H1 (cell line): ENCODE results near the gene SCGB2B2. TPM values are rescaled to one million over a fixed set of nuclear protein-coding genes. Genes with fewer than 3 reads are reported as not detected.

Experiments
- CTCF ChIA-PET: fragments of 300-600 bp; sonication (Branson Sonifier 250); formaldehyde crosslinking; loops from one replicate; lab custom pipeline; 2021; ENCODE audit not compliant: partially characterized antibody; lab: Charles Lee
- POLR2A ChIA-PET: fragments of 300-600 bp; sonication (Branson Sonifier 250); formaldehyde crosslinking; loops from one replicate; lab custom pipeline; 2021; ENCODE audit warnings: inconsistent platforms; ENCODE audit not compliant: partially characterized antibody; lab: Charles Lee
- DNase-seq, 2 experiments: peaks; one replicate each; pipeline versions ENCODE4 v3.0.0 to v3.0.0-alpha.2; 2010 to 2022; ENCODE audit warnings: low spot score in 2 of 2, low read depth in 1 of 2, mixed read lengths in 1 of 2
- FAIRE-seq: peaks from 2 replicates; lab custom pipeline; 2011; peaks lifted over from hg19 to GRCh38; lab: Jason Lieb, UNC
- H2AFZ ChIP-seq: 2 replicates; pipeline ENCODE4 v1.8.1; 2012; ENCODE audit warnings: low read length, inconsistent platforms
- H2AK5ac ChIP-seq: 2 replicates; pipeline ENCODE4 v1.6.1; 2013; ENCODE audit warnings: low read depth, low read length
- H2BK120ac ChIP-seq: replicated peaks from 2 replicates; pipeline ENCODE3; 2013; ENCODE audit warnings: low read depth, low read length, inconsistent platforms
- H2BK12ac ChIP-seq: 2 replicates; pipeline ENCODE4 v1.6.1; 2013; ENCODE audit warnings: low read depth, low read length
- H2BK15ac ChIP-seq: 2 replicates; pipeline ENCODE4 v1.6.1; 2013; ENCODE audit warnings: low read length
- H2BK20ac ChIP-seq: 2 replicates; pipeline ENCODE4 v1.6.1; 2013; ENCODE audit warnings: low read length
- H2BK5ac ChIP-seq: 2 replicates; pipeline ENCODE4 v1.6.1; 2013; ENCODE audit warnings: low read depth, low read length
- H3K14ac ChIP-seq: 2 replicates; pipeline ENCODE4 v1.6.1; 2013; ENCODE audit warnings: inconsistent platforms; ENCODE audit not compliant: insufficient read length
- H3K18ac ChIP-seq: 2 replicates; pipeline ENCODE4 v1.6.1; 2013; ENCODE audit warnings: low read length; ENCODE audit errors: extremely low read depth
- H3K23ac ChIP-seq: 2 replicates; pipeline ENCODE4 v1.6.1; 2013; ENCODE audit warnings: inconsistent platforms; ENCODE audit not compliant: insufficient read length
- H3K23me2 ChIP-seq: 2 replicates; pipeline ENCODE4 v1.6.1; 2013; ENCODE audit warnings: low read depth, low read length
- H3K27ac ChIP-seq: 2 replicates; pipeline ENCODE4 v1.6.1; 2011; ENCODE audit warnings: low read depth, low read length, inconsistent platforms
- H3K27me3 ChIP-seq, 4 experiments: replicated peaks in 1 of 4; 1 replicate in 1 of 4; 2 replicates in 3 of 4; pipeline versions ENCODE4 v1.6.1 to v1.8.1; 2011 to 2013; ENCODE audit warnings: low read length in 3 of 4, mild to moderate bottlenecking in 3 of 4, inconsistent platforms in 2 of 4, mixed read lengths in 2 of 4, moderate library complexity in 1 of 4; ENCODE audit not compliant: control insufficient read depth in 3 of 4, insufficient read depth in 3 of 4; ENCODE audit errors: extremely low read depth in 1 of 4
- H3K36me3 ChIP-seq, 4 experiments: 2 replicates each; pipeline versions ENCODE4 v1.6.1 to v1.8.1; 2011 to 2013; ENCODE audit warnings: mild to moderate bottlenecking in 4 of 4, low read length in 3 of 4, moderate library complexity in 2 of 4, control low read depth in 1 of 4, inconsistent platforms in 1 of 4; ENCODE audit not compliant: insufficient read depth in 4 of 4, control insufficient read depth in 2 of 4
- H3K4ac ChIP-seq: replicated peaks from 2 replicates; pipeline ENCODE3; 2013; ENCODE audit warnings: low read length, low read depth, mixed read lengths, inconsistent platforms; ENCODE audit not compliant: insufficient read length
- H3K4me1 ChIP-seq, 4 experiments: replicated peaks in 1 of 4; 1 replicate in 1 of 4; 2 replicates in 3 of 4; pipeline versions ENCODE4 v1.6.1 to v1.8.1; 2011 to 2013; ENCODE audit warnings: low read length in 3 of 4, inconsistent platforms in 2 of 4, mixed read lengths in 1 of 4; ENCODE audit not compliant: insufficient read depth in 4 of 4, control insufficient read depth in 3 of 4
- H3K4me2 ChIP-seq, 2 experiments: 2 replicates each; pipeline versions ENCODE4 v1.6.1 to v1.8.1; 2011 to 2013; ENCODE audit warnings: low read depth in 2 of 2, low read length in 2 of 2, control low read depth in 1 of 2, inconsistent platforms in 1 of 2, mild to moderate bottlenecking in 1 of 2; ENCODE audit not compliant: insufficient read depth in 1 of 2
- H3K4me3 ChIP-seq, 4 experiments: fragments of 200-600, 300-600 bp in 1 of 4; sonication (generic), shearing (Covaris generic), sonication (Bioruptor Twin) in 1 of 4; 2 replicates each; pipeline versions ENCODE4 v1.5.1 to v1.8.1; 2011 to 2016; ENCODE audit warnings: low read length in 4 of 4, low read depth in 3 of 4, control low read depth in 2 of 4, inconsistent platforms in 2 of 4, mild to moderate bottlenecking in 2 of 4, mixed read lengths in 1 of 4, moderate library complexity in 1 of 4; ENCODE audit not compliant: insufficient read depth in 2 of 4; ENCODE audit errors: extremely low read depth in 1 of 4
- H3K56ac ChIP-seq: replicated peaks from 2 replicates; pipeline ENCODE3; 2013; ENCODE audit warnings: low read depth, mild to moderate bottlenecking, mixed read lengths, low read length, inconsistent platforms; ENCODE audit not compliant: insufficient read length
- H3K79me1 ChIP-seq: 2 replicates; pipeline ENCODE4 v1.6.1; 2013; ENCODE audit warnings: low read depth, low read length, control low read depth
- H3K79me2 ChIP-seq, 2 experiments: 2 replicates each; pipeline versions ENCODE4 v1.6.1 to v1.8.1; 2012 to 2013; ENCODE audit warnings: low read length in 2 of 2, mild to moderate bottlenecking in 2 of 2, inconsistent platforms in 1 of 2; ENCODE audit not compliant: insufficient read depth in 2 of 2, control insufficient read depth in 1 of 2
- H3K9ac ChIP-seq, 4 experiments: replicated peaks in 1 of 4; 1 replicate in 1 of 4; 2 replicates in 3 of 4; pipeline versions ENCODE4 v1.6.1 to v1.8.1; 2011 to 2013; ENCODE audit warnings: low read depth in 3 of 4, low read length in 3 of 4, control low read depth in 2 of 4, mild to moderate bottlenecking in 2 of 4, moderate library complexity in 2 of 4, inconsistent platforms in 1 of 4; ENCODE audit errors: extremely low read depth in 1 of 4
- H3K9me3 ChIP-seq, 2 experiments: 2 replicates each; pipeline versions ENCODE4 v1.6.1 to v1.8.1; 2012 to 2013; ENCODE audit warnings: mild to moderate bottlenecking in 2 of 2, moderate library complexity in 2 of 2, control low read depth in 1 of 2, inconsistent platforms in 1 of 2, low read depth in 1 of 2, low read length in 1 of 2, mixed read lengths in 1 of 2; ENCODE audit not compliant: insufficient read depth in 2 of 2
- H4K20me1 ChIP-seq, 2 experiments: replicated peaks in 1 of 2; 2 replicates each; pipeline versions ENCODE3 to v1.8.1; 2011 to 2013; ENCODE audit warnings: inconsistent platforms in 2 of 2, low read length in 2 of 2, mild to moderate bottlenecking in 1 of 2; ENCODE audit not compliant: insufficient read depth in 2 of 2, control insufficient read depth in 1 of 2
- H4K5ac ChIP-seq: 2 replicates; pipeline ENCODE4 v1.6.1; 2013; ENCODE audit warnings: low read length, low read depth, mixed read lengths, inconsistent platforms; ENCODE audit not compliant: insufficient read length
- H4K8ac ChIP-seq: 2 replicates; pipeline ENCODE4 v1.8.0; 2013; ENCODE audit warnings: mild to moderate bottlenecking, moderate library complexity, low read length, inconsistent platforms; ENCODE audit not compliant: insufficient read depth; ENCODE audit errors: extremely low read depth
- H4K91ac ChIP-seq: replicated peaks from 2 replicates; pipeline ENCODE3; 2013; ENCODE audit warnings: low read length, mixed read lengths, inconsistent platforms; ENCODE audit not compliant: insufficient read length
- CHD1 ChIP-seq: IDR thresholded peaks from 2 replicates; pipeline ENCODE4 v1.6.1; 2012; ENCODE audit warnings: low read depth, low read length, improper control_type of control experiment
- EP300 ChIP-seq, 2 experiments: IDR thresholded peaks; 1 replicate in 1 of 2; 2 replicates in 1 of 2; pipeline ENCODE4 v1.6.1; 2011 to 2012; ENCODE audit warnings: low read depth in 2 of 2, low read length in 2 of 2, mild to moderate bottlenecking in 2 of 2, borderline replicate concordance in 1 of 2, inconsistent platforms in 1 of 2, moderate library complexity in 1 of 2
- EZH2 ChIP-seq: fragments of 200-600 bp; sonication (generic); IDR thresholded peaks from 2 replicates; pipeline ENCODE4 v1.7.1; 2012; ENCODE audit warnings: low read depth, mild to moderate bottlenecking, moderate library complexity, low read length, inconsistent platforms; ENCODE audit not compliant: severe bottlenecking
- GABPA ChIP-seq: IDR thresholded peaks from 2 replicates; pipeline ENCODE4 v1.6.1; 2011; ENCODE audit warnings: mild to moderate bottlenecking, low read length, moderate library complexity, borderline replicate concordance; ENCODE audit not compliant: insufficient read depth
- HDAC2 ChIP-seq, 2 experiments: fragments of 300-600 bp in 1 of 2; sonication (generic) in 1 of 2; IDR thresholded peaks; 2 replicates each; pipeline ENCODE4 v1.6.1; 2011 to 2012; ENCODE audit warnings: low read depth in 2 of 2, low read length in 2 of 2, mild to moderate bottlenecking in 2 of 2, moderate library complexity in 2 of 2, borderline replicate concordance in 1 of 2, inconsistent platforms in 1 of 2
- HDAC6 ChIP-seq: IDR thresholded peaks from one replicate; pipeline ENCODE4 v1.7.1; 2012; ENCODE audit warnings: low read depth, mild to moderate bottlenecking, inconsistent platforms, low read length, moderate library complexity
- NANOG ChIP-seq: IDR thresholded peaks from 2 replicates; pipeline ENCODE4 v1.6.1; 2011; ENCODE audit warnings: low read length, low read depth, mild to moderate bottlenecking, inconsistent platforms; ENCODE audit not compliant: insufficient read depth, poor library complexity, severe bottlenecking
- NRF1 ChIP-seq: IDR thresholded peaks from 2 replicates; pipeline ENCODE4 v1.6.1; 2011; ENCODE audit warnings: mild to moderate bottlenecking, low read depth, low read length, improper control_type of control experiment
- POLR2A ChIP-seq, 2 experiments: IDR thresholded peaks; 1 replicate in 1 of 2; 2 replicates in 1 of 2; pipeline ENCODE4 v1.6.1; 2011; ENCODE audit warnings: low read depth in 2 of 2, low read length in 2 of 2, mild to moderate bottlenecking in 2 of 2; ENCODE audit errors: control extremely low read depth in 1 of 2
- RNF2 ChIP-seq: fragments of 200-900, 300-1000 bp; sonication (generic); IDR thresholded peaks from 2 replicates; pipeline ENCODE4 v1.7.1; 2016; ENCODE audit warnings: borderline replicate concordance, low read depth, mild to moderate bottlenecking, antibody characterized with exemption, low read length; ENCODE audit not compliant: poor library complexity, severe bottlenecking; ENCODE audit errors: missing control alignments
- SIX5 ChIP-seq: IDR thresholded peaks from 2 replicates; pipeline ENCODE4 v1.6.1; 2011; ENCODE audit warnings: mild to moderate bottlenecking, low read depth, low read length
- TCF12 ChIP-seq: IDR thresholded peaks from 2 replicates; pipeline ENCODE4 v1.6.1; 2011; ENCODE audit warnings: low read depth, mild to moderate bottlenecking, low read length
- WGBS, 2 experiments: shearing (Covaris generic) in 1 of 2; methylation state at CpG; one replicate each; pipeline versions ENCODE4 v1.1.6 to v1.1.7; 2013 to 2015; ENCODE audit warnings: low lambda C conversion rate in 2 of 2, mixed read lengths in 2 of 2, inconsistent platforms in 1 of 2, low coverage in 1 of 2, missing lambda C conversion rate in 1 of 2; ENCODE audit not compliant: insufficient replicate concordance in 2 of 2, insufficient coverage in 1 of 2, insufficient read length in 1 of 2; ENCODE audit errors: extremely low coverage in 1 of 2, missing lambda C conversion rate in 1 of 2; 5-methylcytosine and 5-hydroxymethylcytosine counted together
- polyA plus RNA-seq, 7 experiments: library from polyadenylated mRNA; depleted of rRNA in 3 of 7; stranded (reverse) in 5 of 7; unstranded in 2 of 7; fragments of >200 nt in 5 of 7; fragments of 200-250 nt in 2 of 7; gene quantifications; 1 replicate in 5 of 7; 2 replicates in 1 of 7; 4 replicates in 1 of 7; pipeline versions ENCODE4 v1.2.1 to v1.2.3, GENCODE V29; 2011 to 2013; ENCODE audit warnings: missing spikeins in 2 of 7, mixed read lengths in 2 of 7
- total RNA-seq: library from RNA; stranded (reverse); fragmentation: NEBNext Ultra II Directional; extraction: Animal tissue kit (Norgen Biotek cat#: 25700); gene quantifications from 2 replicates; pipeline ENCODE4 v1.2.1, GENCODE V29; 2021

SCGB2B2 gene
- total and polyA plus RNA-seq, 2 of the 8 experiments (the other 6 are each of a cell fraction or from before 2014, with no cell fraction given), result 0.09 TPM; not detected in 1

DNA sequence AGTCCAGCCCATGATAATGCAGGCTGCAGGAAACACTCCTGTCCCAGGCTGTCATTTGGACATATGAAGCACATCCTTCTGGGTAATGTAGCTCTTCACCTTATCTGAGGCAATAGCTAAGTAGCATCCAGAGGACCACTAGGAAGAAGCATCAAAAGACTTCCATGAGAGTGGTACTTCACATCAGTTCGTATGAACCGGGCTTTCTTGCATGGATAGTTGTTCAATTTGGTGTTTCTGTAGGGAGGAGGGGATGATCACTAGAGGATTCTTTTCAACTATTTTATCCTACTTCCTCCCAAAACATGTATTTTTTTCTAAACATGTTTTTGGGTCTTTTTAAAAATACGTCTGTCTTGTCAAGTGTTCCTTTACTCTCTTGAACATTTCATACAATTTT lies 13.4 kb upstream of the SCGB2B2 start:
- H3K14ac ChIP-seq, result no peak overlapping the region
- no peak overlapping the region for H2BK12ac ChIP-seq
- no peaks in the 10 kb centered on the region for H3K4me1 ChIP-seq
- H3K4me3 ChIP-seq, result no peak overlapping the region
- no peaks in the 10 kb centered on the region for H4K20me1 ChIP-seq
- no peak for FAIRE-seq
- no peak overlapping the region for H2AK5ac ChIP-seq
- no peaks in the 10 kb centered on the region for H3K79me2 ChIP-seq
- POLR2A ChIA-PET, result interaction anchor here (3.7 kb wide), 1 partner anchor 12 kb away, joined by 19 read pairs; the partner anchor contains the start of genes SCGB2B2 and ZNF302
- H2BK5ac ChIP-seq, result no peak overlapping the region
- no peak for TF ChIP-seq NRF1
- TF ChIP-seq EP300 (IDR thresholded peaks at IDR 0.05; ENCODE audit: borderline replicate concordance in 1 of 2, low read depth in 2 of 2, low read length in 2 of 2), result no peak
- TF ChIP-seq NANOG, result no peak
- no peak for TF ChIP-seq RNF2
- no peak for TF ChIP-seq CHD1
- no peak for TF ChIP-seq GABPA
- TF ChIP-seq EZH2, result no peak
- no peak for TF ChIP-seq HDAC6
- no peak for TF ChIP-seq TCF12
- TF ChIP-seq SIX5, result no peak
- TF ChIP-seq POLR2A (IDR thresholded peaks at IDR 0.05; ENCODE audit: control extremely low read depth in 1 of 2, low read depth in 2 of 2, low read length in 2 of 2), result no peak
- no peak for TF ChIP-seq HDAC2 (IDR thresholded peaks at IDR 0.05; ENCODE audit: borderline replicate concordance in 1 of 2, low read depth in 2 of 2, low read length in 2 of 2)
- TF ChIP-seq, all 59 proteins: peak for 0
- CTCF ChIA-PET, result no interaction called here
- H3K56ac ChIP-seq, result no peak overlapping the region
- peaks cover 0 to 3% (median under 1%) of the 10 kb centered on the region in 4 experiments; a peak in 2 of 8 replicates for H3K36me3 ChIP-seq
- no peak overlapping the region for H2AFZ ChIP-seq
- H3K18ac ChIP-seq, result no peak overlapping the region
- no peak overlapping the region for H4K91ac ChIP-seq
- H2BK120ac ChIP-seq, result no peak overlapping the region
- no peak overlapping the region for H3K9ac ChIP-seq
- no peak for DNase-seq
- H3K4me2 ChIP-seq, result no peak overlapping the region
- peaks cover 0 to 2% (median 0%) of the 10 kb centered on the region in 4 experiments; a peak in 2 of 7 replicates for H3K27me3 ChIP-seq
- no peak overlapping the region for H3K23ac ChIP-seq
- H4K5ac ChIP-seq, result no peak overlapping the region
- H3K27ac ChIP-seq, result no peak overlapping the region
- no peaks in the 10 kb centered on the region; the same call in 1 of the 2 replicates for H3K23me2 ChIP-seq
- H3K9me3 ChIP-seq, result peaks cover 25 to 29% of the 10 kb centered on the region in 2 experiments
- H2BK15ac ChIP-seq, result no peak overlapping the region
- H3K79me1 ChIP-seq, result no peaks in the 10 kb centered on the region
- no peak overlapping the region for H2BK20ac ChIP-seq
- no peak overlapping the region for H3K4ac ChIP-seq
- H4K8ac ChIP-seq, result no peak overlapping the region
- WGBS, 2 experiments, result 73% methylated on average over 3 of the region's 3 CpGs; no CpG with 5 or more reads in 1 of the 2 experiments
